HFFc6 (cell line): ENCODE results near the gene CNOT10. TPM values are rescaled to one million over a fixed set of nuclear protein-coding genes. Genes with fewer than 3 reads are reported as not detected.

Source experiments
- DNase-seq: peaks from one replicate; pipeline ENCODE4 v3.0.0-alpha.2; 2018
- H3K27ac Mint-ChIP-seq: 2 replicates; pipeline ENCODE4 v1.8.0; 2020; ENCODE audit warnings: mild to moderate bottlenecking, mixed read lengths
- H3K27me3 Mint-ChIP-seq: 2 replicates; pipeline ENCODE4 v1.8.0; 2021; ENCODE audit warnings: mild to moderate bottlenecking, moderate library complexity, mixed read lengths; ENCODE audit not compliant: insufficient read depth
- H3K36me3 Mint-ChIP-seq: 2 replicates; pipeline ENCODE4 v1.8.0; 2021; ENCODE audit warnings: low read depth, mixed read lengths
- H3K4me1 Mint-ChIP-seq: 2 replicates; pipeline ENCODE4 v1.8.0; 2020; ENCODE audit warnings: low read depth, mixed read lengths
- H3K4me3 Mint-ChIP-seq: 2 replicates; pipeline ENCODE4 v1.8.0; 2020; ENCODE audit warnings: mild to moderate bottlenecking, moderate library complexity, mixed read lengths
- H3K9me3 Mint-ChIP-seq: 2 replicates; pipeline ENCODE4 v1.8.0; 2020; ENCODE audit warnings: mild to moderate bottlenecking, mixed read lengths
- total RNA-seq, 6 experiments: library from RNA; stranded (reverse); fragmentation: NEBNext Ultra II Directional; extraction: Animal tissue kit (Norgen Biotek cat#: 25700); gene quantifications; 2 replicates in 1 of 6; 3 replicates in 5 of 6; pipeline ENCODE4 v1.2.3, GENCODE V29; 2021
- TF ChIP-seq, protein P1 (sequence below): fragments of 200-600 bp; sonication (generic); IDR thresholded peaks from 2 replicates; pipeline ENCODE4 v1.5.0; 2021; ENCODE audit warnings: antibody characterized with exemption, mild to moderate bottlenecking

Gene CNOT10
- total RNA-seq, 6 experiments from 2014 or later: 16.2 to 23.0 (median 20.0) TPM

DNA sequence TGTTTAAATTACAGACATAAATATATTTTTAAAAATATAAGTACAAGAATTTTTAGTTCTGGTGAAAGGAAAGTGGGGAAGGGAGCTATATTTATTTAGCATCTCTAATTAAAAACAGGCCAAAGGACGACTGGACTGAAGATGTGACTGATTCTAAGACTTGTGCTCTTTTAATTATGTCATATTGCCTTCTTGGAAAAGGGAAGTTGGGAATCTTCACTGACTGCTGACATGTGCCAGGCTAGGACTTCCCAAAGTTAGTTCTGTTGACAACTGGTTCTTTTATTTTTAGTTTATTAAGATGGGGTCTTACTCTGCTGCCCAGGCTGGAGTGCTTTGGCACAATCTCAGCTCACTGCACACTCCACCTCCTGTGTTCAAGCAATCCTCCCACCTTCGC, 13.5 kb downstream of the CNOT10 start:
- H3K27me3 Mint-ChIP-seq: no peaks in the 10 kb centered on the region; the same call in 1 of the 2 replicates
- TF ChIP-seq, protein P1, sequence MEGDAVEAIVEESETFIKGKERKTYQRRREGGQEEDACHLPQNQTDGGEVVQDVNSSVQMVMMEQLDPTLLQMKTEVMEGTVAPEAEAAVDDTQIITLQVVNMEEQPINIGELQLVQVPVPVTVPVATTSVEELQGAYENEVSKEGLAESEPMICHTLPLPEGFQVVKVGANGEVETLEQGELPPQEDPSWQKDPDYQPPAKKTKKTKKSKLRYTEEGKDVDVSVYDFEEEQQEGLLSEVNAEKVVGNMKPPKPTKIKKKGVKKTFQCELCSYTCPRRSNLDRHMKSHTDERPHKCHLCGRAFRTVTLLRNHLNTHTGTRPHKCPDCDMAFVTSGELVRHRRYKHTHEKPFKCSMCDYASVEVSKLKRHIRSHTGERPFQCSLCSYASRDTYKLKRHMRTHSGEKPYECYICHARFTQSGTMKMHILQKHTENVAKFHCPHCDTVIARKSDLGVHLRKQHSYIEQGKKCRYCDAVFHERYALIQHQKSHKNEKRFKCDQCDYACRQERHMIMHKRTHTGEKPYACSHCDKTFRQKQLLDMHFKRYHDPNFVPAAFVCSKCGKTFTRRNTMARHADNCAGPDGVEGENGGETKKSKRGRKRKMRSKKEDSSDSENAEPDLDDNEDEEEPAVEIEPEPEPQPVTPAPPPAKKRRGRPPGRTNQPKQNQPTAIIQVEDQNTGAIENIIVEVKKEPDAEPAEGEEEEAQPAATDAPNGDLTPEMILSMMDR: no peak
- no peaks in the 10 kb centered on the region for H3K9me3 Mint-ChIP-seq
- DNase-seq: no peak
- H3K4me1 Mint-ChIP-seq: peaks cover 4% of the 10 kb centered on the region
- H3K36me3 Mint-ChIP-seq: no peaks in the 10 kb centered on the region
- no peak overlapping the region for H3K4me3 Mint-ChIP-seq
- no peak overlapping the region for H3K27ac Mint-ChIP-seq

DNA sequence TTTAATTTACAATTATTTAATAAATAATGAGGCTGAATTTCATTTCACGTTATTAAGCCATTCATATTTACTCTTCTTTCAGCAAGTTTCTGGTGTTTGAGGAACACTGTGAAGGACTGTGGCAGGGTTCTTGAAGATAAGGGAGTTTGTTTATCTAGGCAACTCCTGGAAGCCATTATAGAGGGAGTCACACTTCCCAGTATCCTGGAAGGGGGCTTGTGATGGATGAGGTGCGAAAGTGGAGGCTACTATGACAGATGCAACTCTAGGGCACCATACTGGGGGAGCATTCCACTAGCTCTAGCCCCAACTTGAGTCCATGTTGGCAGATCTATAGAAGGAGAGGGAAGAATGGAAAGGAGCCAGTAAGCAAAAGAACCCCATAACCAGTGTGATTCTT, 14.4 kb downstream of the CNOT10 start:
- Mint-ChIP-seq H3K9me3 (no peaks in the 10 kb centered on the region), H3K27me3 (no peaks in the 10 kb centered on the region; the same call in 1 of the 2 replicates), H3K27ac (no peak overlapping the region; the same call in 1 of the 2 replicates), H3K36me3 (no peaks in the 10 kb centered on the region), H3K4me1 (peaks cover 8% of the 10 kb centered on the region), H3K4me3 (no peak overlapping the region)
- TF ChIP-seq, protein P1: no peak
- DNase-seq: no peak

DNA sequence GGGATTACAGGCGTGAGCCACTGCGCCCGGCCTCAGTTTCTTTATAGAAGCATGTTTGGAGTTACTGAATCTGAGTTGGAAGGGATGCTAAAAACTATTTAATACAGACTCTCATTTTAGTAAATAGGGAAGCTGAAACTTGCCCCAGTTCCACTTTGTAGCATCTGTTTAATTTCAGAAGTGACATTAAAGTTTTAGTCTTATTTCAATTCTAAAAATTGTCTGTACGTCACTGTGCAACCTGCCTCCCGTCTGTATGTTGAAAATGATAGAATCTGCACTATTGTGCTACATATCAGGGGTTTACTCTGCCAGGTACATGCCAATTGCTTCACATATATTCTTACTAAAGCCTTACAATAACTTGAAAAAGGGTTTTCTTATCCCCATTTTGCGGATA, 15.3 kb downstream of the CNOT10 start:
- TF ChIP-seq, protein P1: no peak
- DNase-seq: no peak
- H3K4me3 Mint-ChIP-seq: no peak overlapping the region

DNA sequence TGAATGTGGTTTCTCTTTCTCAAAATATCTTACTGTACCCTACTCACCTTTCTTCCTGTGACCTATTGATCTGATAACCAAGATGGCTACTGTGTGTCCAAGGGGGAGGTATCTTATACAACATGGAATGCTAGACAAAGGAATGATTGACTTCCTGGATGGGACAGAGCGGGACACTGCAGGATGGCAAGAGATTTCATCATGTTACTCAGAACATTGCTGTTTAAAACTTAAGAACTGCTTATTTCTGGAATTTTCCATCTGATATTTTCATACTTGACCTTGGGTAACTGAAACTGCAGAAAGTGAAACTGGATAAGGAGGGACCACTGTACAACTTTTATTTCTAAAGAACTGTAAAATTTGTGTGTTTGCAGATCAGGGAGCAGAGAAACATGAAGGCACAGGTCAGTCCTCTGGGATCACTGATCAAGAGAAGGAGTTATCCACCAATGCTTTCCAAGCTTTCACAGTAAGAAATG, 18.5 kb downstream of the CNOT10 start:
- Mint-ChIP-seq H3K4me3 (no peak overlapping the region), H3K36me3 (no peaks in the 10 kb centered on the region), H3K4me1 (peaks cover 18% of the 10 kb centered on the region), H3K27ac (peak overlapping the region; percentile 28; the same call in 1 of the 2 replicates), H3K27me3 (no peaks in the 10 kb centered on the region; the same call in 1 of the 2 replicates), H3K9me3 (no peaks in the 10 kb centered on the region)
- TF ChIP-seq, protein P1: no peak
- no peak for DNase-seq

More for the DNA sequence above, 15.3 kb downstream of the CNOT10 start:
- H3K9me3 Mint-ChIP-seq: no peaks in the 10 kb centered on the region
- no peaks in the 10 kb centered on the region; the same call in 1 of the 2 replicates for H3K27me3 Mint-ChIP-seq
- H3K4me1 Mint-ChIP-seq: peaks cover 8% of the 10 kb centered on the region
- H3K27ac Mint-ChIP-seq: no peak overlapping the region
- H3K36me3 Mint-ChIP-seq: no peaks in the 10 kb centered on the region

DNA sequence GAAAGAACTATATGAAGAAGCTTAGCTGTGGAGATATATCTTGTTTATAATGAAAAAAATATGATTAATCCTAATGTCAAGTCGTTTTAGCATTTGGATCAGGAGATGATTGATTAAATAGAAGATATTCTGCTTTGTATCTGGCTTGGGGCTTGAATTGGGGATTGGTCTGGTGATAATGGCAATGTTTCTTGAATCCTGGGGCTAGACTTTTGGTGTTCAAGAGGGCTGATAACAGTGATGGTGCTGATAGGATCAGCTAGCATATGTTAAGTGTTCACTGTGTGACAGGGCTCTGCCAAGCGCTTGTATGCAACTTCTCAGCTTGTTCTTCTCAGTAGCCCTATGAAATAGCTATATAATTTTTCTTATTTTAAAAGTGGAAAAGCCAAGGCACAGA, 20.2 kb downstream of the CNOT10 start:
- no peaks in the 10 kb centered on the region for H3K9me3 Mint-ChIP-seq
- TF ChIP-seq, protein P1: no peak
- H3K4me1 Mint-ChIP-seq: peaks cover 18% of the 10 kb centered on the region
- H3K27me3 Mint-ChIP-seq: no peaks in the 10 kb centered on the region; the same call in 1 of the 2 replicates
- DNase-seq: no peak
- no peak overlapping the region for H3K4me3 Mint-ChIP-seq
- no peak overlapping the region for H3K27ac Mint-ChIP-seq
- no peaks in the 10 kb centered on the region for H3K36me3 Mint-ChIP-seq
